ENCODE data around the gene TUBAL3. TPM values are rescaled to one million over a fixed set of nuclear protein-coding genes. Genes with fewer than 3 reads are reported as not detected.

The TUBAL3 gene
- total RNA-seq, 1 donor from 2014 or later: not detected

- Mint-ChIP-seq H3K27me3 (ENCODE audit: low read depth) (peaks cover 37% of the 10 kb centered on the region), H3K27ac (ENCODE audit: unreplicated experiment) (no peak overlapping the region), H3K36me3 (ENCODE audit: low read depth) (peaks cover 1% of the 10 kb centered on the region), H3K9me3 (ENCODE audit: low read depth) (peaks cover 3% of the 10 kb centered on the region), H3K4me3 (ENCODE audit: unreplicated experiment) (no peak overlapping the region), H3K4me1 (ENCODE audit: low read depth) (no peaks in the 10 kb centered on the region)
- no peak for DNase-seq (ENCODE audit: low spot score)
- no peak for TF ChIP-seq CTCF (IDR thresholded peaks at IDR 0.05)
Observed at GRCh38 chr10:5400468-5401240, 4.0 kb downstream of the TUBAL3 start.

GRCh38 chr10:5399332-5399731 lies 5.3 kb downstream of the TUBAL3 start:
- DNase-seq (ENCODE audit: low spot score): no peak
- Mint-ChIP-seq H3K4me3 (ENCODE audit: unreplicated experiment) (no peak overlapping the region), H3K27ac (ENCODE audit: unreplicated experiment) (no peak overlapping the region), H3K4me1 (ENCODE audit: low read depth) (no peaks in the 10 kb centered on the region), H3K36me3 (ENCODE audit: low read depth) (peaks cover 1% of the 10 kb centered on the region), H3K9me3 (ENCODE audit: low read depth) (peaks cover 3% of the 10 kb centered on the region), H3K27me3 (ENCODE audit: low read depth) (peaks cover 35% of the 10 kb centered on the region)
- TF ChIP-seq CTCF (IDR thresholded peaks at IDR 0.05): no peak

- Mint-ChIP-seq H3K36me3 (ENCODE audit: low read depth) (peaks cover 4% of the 10 kb centered on the region), H3K4me1 (ENCODE audit: low read depth) (no peaks in the 10 kb centered on the region), H3K4me3 (ENCODE audit: unreplicated experiment) (no peak overlapping the region), H3K27ac (ENCODE audit: unreplicated experiment) (no peak overlapping the region), H3K9me3 (ENCODE audit: low read depth) (peaks cover 15% of the 10 kb centered on the region), H3K27me3 (ENCODE audit: low read depth) (peaks cover 26% of the 10 kb centered on the region)
- DNase-seq (ENCODE audit: low spot score): no peak
- TF ChIP-seq CTCF (IDR thresholded peaks at IDR 0.05): no peak
Observed at GRCh38 chr10:5396556-5397300, 7.9 kb downstream of the TUBAL3 start.

GRCh38 chr10:5395168-5395567 lies 9.5 kb downstream of the TUBAL3 start:
- Mint-ChIP-seq H3K36me3 (ENCODE audit: low read depth) (peaks cover 7% of the 10 kb centered on the region), H3K27me3 (ENCODE audit: low read depth) (peaks cover 21% of the 10 kb centered on the region), H3K27ac (ENCODE audit: unreplicated experiment) (no peak overlapping the region), H3K4me3 (ENCODE audit: unreplicated experiment) (no peak overlapping the region), H3K4me1 (ENCODE audit: low read depth) (no peaks in the 10 kb centered on the region), H3K9me3 (ENCODE audit: low read depth) (peaks cover 31% of the 10 kb centered on the region)
- no peak for TF ChIP-seq CTCF (IDR thresholded peaks at IDR 0.05)
- no peak for DNase-seq (ENCODE audit: low spot score)

- H3K4me1 Mint-ChIP-seq (ENCODE audit: low read depth): no peaks in the 10 kb centered on the region
- peaks cover 9% of the 10 kb centered on the region for H3K27me3 Mint-ChIP-seq (ENCODE audit: low read depth)
- H3K4me3 Mint-ChIP-seq (ENCODE audit: unreplicated experiment): no peak overlapping the region
- DNase-seq (ENCODE audit: low spot score): no peak
- peaks cover 44% of the 10 kb centered on the region for H3K9me3 Mint-ChIP-seq (ENCODE audit: low read depth)
- TF ChIP-seq CTCF (IDR thresholded peaks at IDR 0.05): no peak
- H3K27ac Mint-ChIP-seq (ENCODE audit: unreplicated experiment): no peak overlapping the region
- peaks cover 11% of the 10 kb centered on the region for H3K36me3 Mint-ChIP-seq (ENCODE audit: low read depth)
Observed at GRCh38 chr10:5393529-5393928, 11.1 kb downstream of the TUBAL3 start.

Data from chondrocyte (in vitro differentiated cells).